ENCODE data around the gene SLC25A11. TPM values are rescaled to one million over a fixed set of nuclear protein-coding genes. Genes with fewer than 3 reads are reported as not detected.

The SLC25A11 gene
- total and polyA plus RNA-seq, 8 donors, result 25.2 to 73.5 (median 42.1) TPM

GRCh38 chr17:4978726-4979125, 38.9 kb upstream of the SLC25A11 start:
- H3K36me3 ChIP-seq, result peaks cover 54 to 98% (median 97%) of the 10 kb centered on the region in 4 donors

GRCh38 chr17:4974115-4974670, 34.3 kb upstream of the SLC25A11 start:
- no peak for TF ChIP-seq POLR2AphosphoS5 (IDR thresholded peaks at IDR 0.05)
- no peak for TF ChIP-seq CTCF (IDR thresholded peaks at IDR 0.05)
- TF ChIP-seq EP300 (IDR thresholded peaks at IDR 0.05), result no peak
- no peak for TF ChIP-seq POLR2A (IDR thresholded peaks at IDR 0.05)
- peaks cover 5 to 43% (median 9%) of the 10 kb centered on the region in 4 donors for H3K4me1 ChIP-seq
- no peaks in the 10 kb centered on the region for H3K27me3 ChIP-seq
- peak overlapping the region in 1 of 5 donors; percentile 54 for H3K27ac ChIP-seq
- H3K9me3 ChIP-seq, result no peaks in the 10 kb centered on the region
- intact Hi-C loops (cut with DNase I; ENCODE audit: low total_unique reads), result loop anchor here (10.0 kb wide), 2 partner anchors 69 to 91 kb away; partner anchors contain the start of gene CHRNE
- WGBS, 5 donors, result 78 to 89% (median 84%) methylated on average over 9 of the region's 9 CpGs
- peaks cover 58 to 100% (median 96%) of the 10 kb centered on the region in 4 donors for H3K36me3 ChIP-seq
- no peak for DNase-seq
- H3K4me3 ChIP-seq, result no peak overlapping the region

More at GRCh38 chr17:4978726-4979125, 38.9 kb upstream of the SLC25A11 start:
- intact Hi-C loops (cut with DNase I; ENCODE audit: low total_unique reads), result loop anchor here (10.0 kb wide), 2 partner anchors 74 to 86 kb away; partner anchors contain the start of gene CHRNE
- Histone ChIP-seq H3K27ac (peak overlapping the region in 1 of 5 donors; percentile 19), H3K4me3 (no peak overlapping the region), H3K9me3 (no peaks in the 10 kb centered on the region), H3K4me1 (peaks cover 0 to 45% (median 3%) of the 10 kb centered on the region in 4 donors), H3K27me3 (no peaks in the 10 kb centered on the region)
- TF ChIP-seq EP300 (IDR thresholded peaks at IDR 0.05), result no peak
- no peak for TF ChIP-seq POLR2AphosphoS5 (IDR thresholded peaks at IDR 0.05)
- no peak for TF ChIP-seq CTCF (IDR thresholded peaks at IDR 0.05)
- TF ChIP-seq POLR2A (IDR thresholded peaks at IDR 0.05), result no peak
- no peak for DNase-seq

- Histone ChIP-seq H3K27me3 (no peaks in the 10 kb centered on the region), H3K4me1 (peaks cover 13 to 49% (median 16%) of the 10 kb centered on the region in 4 donors), H3K9me3 (no peaks in the 10 kb centered on the region), H3K4me3 (no peak overlapping the region), H3K36me3 (peaks cover 53 to 96% (median 93%) of the 10 kb centered on the region in 4 donors), H3K27ac (peak overlapping the region in 2 of 5 donors; percentile 29 to 54)
- TF ChIP-seq CTCF (IDR thresholded peaks at IDR 0.05), result no peak
- no peak for TF ChIP-seq EP300 (IDR thresholded peaks at IDR 0.05)
- no peak for TF ChIP-seq POLR2AphosphoS5 (IDR thresholded peaks at IDR 0.05)
- TF ChIP-seq POLR2A (IDR thresholded peaks at IDR 0.05), result no peak
- DNase-seq, result no peak
- WGBS, 5 donors, result 87 to 96% (median 93%) methylated on average over 4 to 10 of the region's 10 CpGs
- intact Hi-C loops (cut with DNase I; ENCODE audit: low total_unique reads), result loop anchor here (10.0 kb wide), 2 partner anchors 69 to 91 kb away; partner anchors contain the start of gene CHRNE
Measured at GRCh38 chr17:4973256-4974114, 33.6 kb upstream of the SLC25A11 start.

DNA sequence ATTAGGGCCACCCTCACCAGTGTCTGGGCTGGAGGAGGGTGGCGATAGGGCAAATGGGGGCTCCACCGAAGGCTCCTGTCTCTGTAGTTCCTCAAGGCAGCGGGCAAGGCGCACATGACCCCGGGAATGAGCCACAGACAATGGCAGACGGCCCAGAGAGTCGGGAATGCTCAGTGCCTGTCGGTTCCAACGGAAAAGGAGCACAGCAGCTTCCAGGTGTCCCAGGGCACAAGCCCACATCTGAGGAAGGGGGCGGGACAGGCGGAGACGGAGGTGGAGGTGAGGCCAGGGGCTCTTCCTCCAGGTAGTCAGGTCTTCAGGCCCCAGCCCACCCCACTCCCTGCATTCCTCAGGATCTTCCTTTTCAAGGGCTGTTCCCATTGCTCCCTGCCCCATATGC, 32.9 kb upstream of the SLC25A11 start:
- intact Hi-C loops (cut with DNase I; ENCODE audit: low total_unique reads), result loop anchor here (10.0 kb wide), 2 partner anchors 68 to 92 kb away; partner anchors contain the start of gene CHRNE

More for the DNA sequence above, 32.9 kb upstream of the SLC25A11 start:
- no peak overlapping the region for H3K4me3 ChIP-seq
- peak overlapping the region in 2 of 5 donors; percentile 29 to 54 for H3K27ac ChIP-seq
- no peaks in the 10 kb centered on the region for H3K9me3 ChIP-seq
- WGBS, 5 donors, result 81 to 87% (median 82%) methylated on average over 12 of the region's 12 CpGs
- peaks cover 45 to 89% (median 85%) of the 10 kb centered on the region in 4 donors for H3K36me3 ChIP-seq
- peaks cover 20 to 48% (median 22%) of the 10 kb centered on the region in 4 donors for H3K4me1 ChIP-seq
- H3K27me3 ChIP-seq, result no peaks in the 10 kb centered on the region
- no peak for TF ChIP-seq EP300 (IDR thresholded peaks at IDR 0.05)
- TF ChIP-seq POLR2A (IDR thresholded peaks at IDR 0.05), result no peak
- no peak for TF ChIP-seq CTCF (IDR thresholded peaks at IDR 0.05)
- TF ChIP-seq POLR2AphosphoS5 (IDR thresholded peaks at IDR 0.05), result no peak
- DNase-seq, result no peak

Data from stomach (tissue), 9 donors.